HEK293 (cell line): Measurements from ENCODE around the gene INPP5A.

ENCODE experiments used
- CTCF ChIP-seq: fragments of 450-650 bp; formaldehyde crosslinking; IDR thresholded peaks from 2 replicates; pipeline ENCODE4 v1.5.1; 2016; ENCODE audit warnings: missing biosample characterization, missing genetic modification characterization
- GFI1B ChIP-seq: fragments of 450-650 bp; formaldehyde crosslinking; IDR thresholded peaks from 2 replicates; pipeline ENCODE4 v1.5.1; 2016; ENCODE audit warnings: missing biosample characterization, missing genetic modification characterization
- KLF1 ChIP-seq: fragments of 450-650 bp; formaldehyde crosslinking; IDR thresholded peaks from 2 replicates; pipeline ENCODE4 v1.5.1; 2016; ENCODE audit warnings: missing biosample characterization, missing genetic modification characterization
- KLF8 ChIP-seq: fragments of 450-650 bp; formaldehyde crosslinking; IDR thresholded peaks from 2 replicates; pipeline ENCODE4 v1.5.1; 2016; ENCODE audit warnings: missing biosample characterization, missing genetic modification characterization
- OVOL3 ChIP-seq: fragments of 450-650 bp; formaldehyde crosslinking; IDR thresholded peaks from 2 replicates; pipeline ENCODE4 v1.5.1; 2016; ENCODE audit warnings: missing biosample characterization, missing genetic modification characterization
- PRDM1 ChIP-seq: fragments of 450-650 bp; formaldehyde crosslinking; IDR thresholded peaks from 2 replicates; pipeline ENCODE4; 2016; ENCODE audit warnings: missing biosample characterization, missing genetic modification characterization
- YY2 ChIP-seq: fragments of 450-650 bp; formaldehyde crosslinking; IDR thresholded peaks from 2 replicates; pipeline ENCODE4 v1.5.1; 2016; ENCODE audit warnings: missing biosample characterization, missing genetic modification characterization
- ZBTB11 ChIP-seq: fragments of 450-650 bp; formaldehyde crosslinking; conservative IDR thresholded peaks from 2 replicates; pipeline ENCODE4 v1.5.1; 2016; ENCODE audit warnings: low read depth, missing biosample characterization, missing genetic modification characterization
- ZBTB17 ChIP-seq: fragments of 450-650 bp; formaldehyde crosslinking; IDR thresholded peaks from 2 replicates; pipeline ENCODE4 v1.5.1; 2016; ENCODE audit warnings: missing biosample characterization, missing genetic modification characterization
- ZBTB21 ChIP-seq: fragments of 450-650 bp; formaldehyde crosslinking; IDR thresholded peaks from 2 replicates; pipeline ENCODE4 v1.5.1; 2017; ENCODE audit warnings: missing biosample characterization, missing genetic modification characterization
- ZBTB26 ChIP-seq: fragments of 450-650 bp; formaldehyde crosslinking; optimal IDR thresholded peaks from 2 replicates; pipeline ENCODE3; 2016; ENCODE audit warnings: missing biosample characterization, mild to moderate bottlenecking, missing genetic modification characterization
- ZBTB44 ChIP-seq: fragments of 450-650 bp; IDR thresholded peaks from 2 replicates; pipeline ENCODE4 v1.5.1; 2018; ENCODE audit warnings: missing biosample characterization, mild to moderate bottlenecking, missing genetic modification characterization
- ZEB2 ChIP-seq: fragments of 450-650 bp; formaldehyde crosslinking; IDR thresholded peaks from 2 replicates; pipeline ENCODE4 v1.5.1; 2016; ENCODE audit warnings: missing biosample characterization, missing genetic modification characterization
- ZNF121 ChIP-seq: fragments of 450-650 bp; formaldehyde crosslinking; IDR thresholded peaks from 2 replicates; pipeline ENCODE4 v1.5.1; 2016; ENCODE audit warnings: missing biosample characterization, missing genetic modification characterization
- ZNF146 ChIP-seq: fragments of 450-650 bp; formaldehyde crosslinking; IDR thresholded peaks from 2 replicates; pipeline ENCODE4 v1.5.1; 2016; ENCODE audit warnings: missing biosample characterization, missing genetic modification characterization
- ZNF169 ChIP-seq: fragments of 450-650 bp; formaldehyde crosslinking; IDR thresholded peaks from 2 replicates; pipeline ENCODE4 v1.5.1; 2016; ENCODE audit warnings: missing biosample characterization, missing genetic modification characterization
- ZNF174 ChIP-seq: fragments of 450-650 bp; formaldehyde crosslinking; IDR thresholded peaks from 2 replicates; pipeline ENCODE4 v1.5.0; 2017; ENCODE audit warnings: missing biosample characterization, mild to moderate bottlenecking, missing genetic modification characterization
- ZNF26 ChIP-seq: fragments of 450-650 bp; formaldehyde crosslinking; IDR thresholded peaks from 2 replicates; pipeline ENCODE4 v1.5.1; 2016; ENCODE audit warnings: missing biosample characterization, missing genetic modification characterization
- ZNF302 ChIP-seq: fragments of 450-650 bp; formaldehyde crosslinking; IDR thresholded peaks from 2 replicates; pipeline ENCODE4 v1.5.1; 2016; ENCODE audit warnings: missing biosample characterization, missing genetic modification characterization, low read depth
- ZNF394 ChIP-seq: fragments of 450-650 bp; formaldehyde crosslinking; IDR thresholded peaks from 2 replicates; pipeline ENCODE4 v1.5.1; 2016; ENCODE audit warnings: missing biosample characterization, missing genetic modification characterization, mild to moderate bottlenecking, moderate library complexity, borderline replicate concordance
- ZNF513 ChIP-seq: fragments of 450-650 bp; IDR thresholded peaks from 2 replicates; pipeline ENCODE4 v1.5.1; 2018; ENCODE audit warnings: missing biosample characterization, missing genetic modification characterization
- ZNF555 ChIP-seq: fragments of 450-650 bp; formaldehyde crosslinking; conservative IDR thresholded peaks from 2 replicates; pipeline ENCODE4 v1.5.1; 2017; ENCODE audit warnings: missing biosample characterization, mild to moderate bottlenecking, missing genetic modification characterization, inconsistent platforms
- ZNF571 ChIP-seq: fragments of 450-650 bp; formaldehyde crosslinking; IDR thresholded peaks from 2 replicates; pipeline ENCODE4 v1.5.0; 2017; ENCODE audit warnings: missing biosample characterization, missing genetic modification characterization
- ZNF624 ChIP-seq: fragments of 450-650 bp; formaldehyde crosslinking; IDR thresholded peaks from 2 replicates; pipeline ENCODE4 v1.5.1; 2017; ENCODE audit warnings: missing biosample characterization, missing genetic modification characterization
- ZNF654 ChIP-seq: fragments of 450-650 bp; formaldehyde crosslinking; IDR thresholded peaks from 2 replicates; pipeline ENCODE4 v1.5.1; 2016; ENCODE audit warnings: low read depth, missing biosample characterization, missing genetic modification characterization
- ZNF776 ChIP-seq: fragments of 450-650 bp; formaldehyde crosslinking; IDR thresholded peaks from 2 replicates; pipeline ENCODE4 v1.5.0; 2017; ENCODE audit warnings: missing biosample characterization, missing genetic modification characterization, borderline replicate concordance
- ZNF777 ChIP-seq: fragments of 450-650 bp; formaldehyde crosslinking; IDR thresholded peaks from 2 replicates; pipeline ENCODE4 v1.5.1; 2017; ENCODE audit warnings: missing biosample characterization, missing genetic modification characterization, borderline replicate concordance
- ZNF791 ChIP-seq: fragments of 450-650 bp; formaldehyde crosslinking; IDR thresholded peaks from 2 replicates; pipeline ENCODE4 v1.5.1; 2016; ENCODE audit warnings: missing biosample characterization, missing genetic modification characterization

INPP5A gene

GRCh38 chr10:132700156-132701098, 162.8 kb downstream of the INPP5A start (continued):
- no peak for TF ChIP-seq YY2 (tag by site-specific recombination)
- no peak for TF ChIP-seq ZNF26
- no peak for TF ChIP-seq ZNF777
- no peak for TF ChIP-seq ZNF169 (tag by site-specific recombination)
- no peak for TF ChIP-seq ZNF555 (tag by site-specific recombination)
- peak; percentile 62; the same call in 1 of the 2 replicates for TF ChIP-seq ZNF394 (tag by site-specific recombination)
- peak; percentile 91 for TF ChIP-seq ZBTB17 (tag by site-specific recombination)
- peak; percentile 91 for TF ChIP-seq GFI1B (tag by site-specific recombination)
- peak; percentile 73 for TF ChIP-seq KLF8
- TF ChIP-seq ZNF571 (tag by site-specific recombination): no peak
- TF ChIP-seq CTCF: no peak
- TF ChIP-seq ZNF624: no peak
- peak; percentile 63; the same call in 1 of the 2 replicates for TF ChIP-seq OVOL3 (tag by site-specific recombination)
- no peak for TF ChIP-seq ZNF654
- TF ChIP-seq ZBTB21 (tag by site-specific recombination): 0 out of 2 replicates have a peak, but pooled peaks have one; percentile 26
- no peak for TF ChIP-seq ZNF121 (tag by site-specific recombination)
- TF ChIP-seq ZBTB44 (tag by site-specific recombination): peak; percentile 97
- TF ChIP-seq ZNF302: no peak
- TF ChIP-seq ZNF146 (tag by site-specific recombination): peak; percentile 31; the same call in 1 of the 2 replicates
- TF ChIP-seq ZNF513: no peak
- TF ChIP-seq ZNF791: no peak
- TF ChIP-seq PRDM1: no peak
- TF ChIP-seq ZBTB26 (tag by site-specific recombination): no peak
- no peak for TF ChIP-seq ZNF776
- TF ChIP-seq KLF1: peak; percentile 67
- no peak for TF ChIP-seq ZNF174 (tag by site-specific recombination)
- TF ChIP-seq ZEB2 (tag by site-specific recombination): peak; percentile 96
- TF ChIP-seq ZBTB11 (tag by site-specific recombination): no peak
